SU-DHL-6 (cell line): Measurements from ENCODE around the gene SSTR5.

Source experiments
- H2AFZ ChIP-seq: fragments of 200-600 bp; sonication (generic); 2 replicates; pipeline ENCODE4 v1.6.1; 2014; ENCODE audit warnings: low read depth, mild to moderate bottlenecking, moderate library complexity, mixed read lengths, antibody characterized with exemption, low read length; ENCODE audit not compliant: severe bottlenecking
- H3F3A ChIP-seq: fragments of 200-600 bp; shearing (Covaris generic); 2 replicates; pipeline ENCODE4 v1.6.0; 2016; ENCODE audit warnings: antibody characterized with exemption, mild to moderate bottlenecking; ENCODE audit not compliant: insufficient read depth
- H3K27ac ChIP-seq: fragments of 200-600 bp; sonication (generic); 2 replicates; pipeline ENCODE4 v1.5.1; 2016; ENCODE audit warnings: low read depth, mild to moderate bottlenecking, low read length, moderate library complexity, mixed read lengths
- H3K27me3 ChIP-seq: fragments of 200-600 bp; sonication (generic), shearing (Covaris generic); 2 replicates; pipeline ENCODE4 v1.6.0; 2014; ENCODE audit warnings: mild to moderate bottlenecking, low read length
- H3K36me3 ChIP-seq: fragments of 200-600 bp; sonication (generic); 2 replicates; pipeline ENCODE4 v1.6.1; 2014; ENCODE audit warnings: mild to moderate bottlenecking, low read length, mixed read lengths
- H3K4me2 ChIP-seq: fragments of 300-600, 200-600 bp; shearing (Covaris generic), sonication (generic); 2 replicates; pipeline ENCODE4 v1.6.0; 2014; ENCODE audit warnings: low read length, low read depth, mild to moderate bottlenecking; ENCODE audit not compliant: poor library complexity, severe bottlenecking
- H3K4me3 ChIP-seq: fragments of 200-600 bp; sonication (generic); 2 replicates; pipeline ENCODE4 v1.5.1; 2014; ENCODE audit warnings: antibody characterized with exemption, low read length, mild to moderate bottlenecking, mixed read lengths; ENCODE audit not compliant: insufficient read depth, poor library complexity, severe bottlenecking
- H3K79me2 ChIP-seq: fragments of 200-600 bp; sonication (generic); 2 replicates; pipeline ENCODE4 v1.6.1; 2014; ENCODE audit warnings: mild to moderate bottlenecking, low read length, moderate library complexity; ENCODE audit not compliant: insufficient read depth
- H3K9ac ChIP-seq: fragments of 200-600 bp; sonication (generic); 2 replicates; pipeline ENCODE4 v1.7.0; 2014; ENCODE audit warnings: mild to moderate bottlenecking, low read length
- H3K9me2 ChIP-seq: fragments of 200-600 bp; sonication (generic); replicated peaks from 2 replicates; pipeline ENCODE4 v1.6.1; 2014; ENCODE audit warnings: low read length; ENCODE audit not compliant: insufficient read depth
- H3K9me3 ChIP-seq: fragments of 200-600 bp; sonication (generic); 2 replicates; pipeline ENCODE4 v1.6.1; 2014; ENCODE audit warnings: low read length, mixed read lengths; ENCODE audit not compliant: insufficient read depth
- H4K20me1 ChIP-seq: fragments of 200-600 bp; sonication (generic); 2 replicates; pipeline ENCODE4 v1.6.1; 2014; ENCODE audit warnings: low read depth, mild to moderate bottlenecking, antibody characterized with exemption, low read length, moderate library complexity, mixed read lengths
- EZH2phosphoT487 ChIP-seq: fragments of 200-600 bp; sonication (generic), shearing (Covaris generic); conservative IDR thresholded peaks from 2 replicates; pipeline ENCODE4 v1.6.1; 2018; ENCODE audit warnings: mild to moderate bottlenecking, antibody characterized with exemption, low read length, moderate library complexity, mixed read lengths
- TF ChIP-seq, protein P1 (sequence below): fragments of 200-600 bp; sonication (generic); IDR thresholded peaks from one replicate; pipeline ENCODE4 v1.5.1; 2017; ENCODE audit warnings: antibody characterized with exemption, mild to moderate bottlenecking, low read length, moderate library complexity; ENCODE audit not compliant: insufficient read depth, poor library complexity, severe bottlenecking

The SSTR5 gene

DNA sequence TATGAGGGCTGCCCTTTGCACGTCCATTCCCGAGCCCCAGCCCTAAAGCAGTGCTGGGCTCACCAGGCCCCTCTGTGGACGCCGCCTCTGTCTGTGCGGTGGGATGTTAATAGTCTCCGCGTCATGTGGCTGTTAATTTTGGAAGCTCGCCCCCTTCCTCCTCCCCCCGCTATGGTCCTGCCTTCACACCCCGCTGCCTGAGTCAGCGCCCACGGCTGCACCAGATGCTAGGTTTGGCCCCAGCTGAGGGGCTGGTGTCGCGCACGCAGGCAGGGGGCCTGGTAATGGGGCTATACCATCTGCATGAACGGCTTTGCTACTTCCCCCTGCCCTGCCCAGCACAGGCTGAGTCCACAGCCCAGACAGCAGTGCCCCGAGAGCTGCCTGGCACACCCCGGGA, 4.1 kb upstream of the SSTR5 start:
- H3F3A ChIP-seq, result no peaks in the 10 kb centered on the region
- H3K27ac ChIP-seq, result no peak overlapping the region
- H3K27me3 ChIP-seq, result no peaks in the 10 kb centered on the region
- H3K79me2 ChIP-seq, result no peaks in the 10 kb centered on the region
- no peaks in the 10 kb centered on the region for H3K9me2 ChIP-seq
- no peak overlapping the region for H3K4me2 ChIP-seq
- H3K36me3 ChIP-seq, result no peaks in the 10 kb centered on the region
- no peaks in the 10 kb centered on the region for H3K9me3 ChIP-seq
- H4K20me1 ChIP-seq, result no peaks in the 10 kb centered on the region
- H3K4me3 ChIP-seq, result no peak overlapping the region
- H2AFZ ChIP-seq, result no peak overlapping the region
- TF ChIP-seq, protein P1, sequence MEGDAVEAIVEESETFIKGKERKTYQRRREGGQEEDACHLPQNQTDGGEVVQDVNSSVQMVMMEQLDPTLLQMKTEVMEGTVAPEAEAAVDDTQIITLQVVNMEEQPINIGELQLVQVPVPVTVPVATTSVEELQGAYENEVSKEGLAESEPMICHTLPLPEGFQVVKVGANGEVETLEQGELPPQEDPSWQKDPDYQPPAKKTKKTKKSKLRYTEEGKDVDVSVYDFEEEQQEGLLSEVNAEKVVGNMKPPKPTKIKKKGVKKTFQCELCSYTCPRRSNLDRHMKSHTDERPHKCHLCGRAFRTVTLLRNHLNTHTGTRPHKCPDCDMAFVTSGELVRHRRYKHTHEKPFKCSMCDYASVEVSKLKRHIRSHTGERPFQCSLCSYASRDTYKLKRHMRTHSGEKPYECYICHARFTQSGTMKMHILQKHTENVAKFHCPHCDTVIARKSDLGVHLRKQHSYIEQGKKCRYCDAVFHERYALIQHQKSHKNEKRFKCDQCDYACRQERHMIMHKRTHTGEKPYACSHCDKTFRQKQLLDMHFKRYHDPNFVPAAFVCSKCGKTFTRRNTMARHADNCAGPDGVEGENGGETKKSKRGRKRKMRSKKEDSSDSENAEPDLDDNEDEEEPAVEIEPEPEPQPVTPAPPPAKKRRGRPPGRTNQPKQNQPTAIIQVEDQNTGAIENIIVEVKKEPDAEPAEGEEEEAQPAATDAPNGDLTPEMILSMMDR, result no peak
- no peak for TF ChIP-seq EZH2phosphoT487
- H3K9ac ChIP-seq, result no peak overlapping the region

DNA sequence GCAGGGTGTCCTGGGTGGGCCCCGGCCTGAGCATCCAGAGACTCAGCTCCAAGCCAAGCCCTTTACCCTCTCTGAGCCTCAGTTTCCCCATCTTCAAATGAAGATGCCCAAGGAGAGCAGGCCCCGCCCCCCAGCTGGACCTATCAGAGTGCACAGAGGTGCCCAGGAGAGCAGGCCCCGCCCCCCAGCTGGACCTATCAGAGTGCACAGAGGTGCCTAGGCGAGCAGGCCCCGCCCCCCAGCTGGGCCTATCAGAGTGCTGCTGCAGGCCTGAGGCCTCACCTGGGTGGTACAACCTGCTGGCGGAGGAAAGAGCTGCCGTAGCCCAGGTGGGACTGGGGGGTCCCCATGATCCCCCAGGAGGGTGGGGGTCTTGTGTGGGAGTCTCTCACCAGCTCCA, 3.4 kb upstream of the SSTR5 start:
- Histone ChIP-seq H3K4me2 (no peak overlapping the region), H2AFZ (no peak overlapping the region), H3K4me3 (no peak overlapping the region), H4K20me1 (no peaks in the 10 kb centered on the region), H3K9me2 (no peaks in the 10 kb centered on the region), H3K27ac (no peak overlapping the region), H3K9me3 (no peaks in the 10 kb centered on the region), H3F3A (no peaks in the 10 kb centered on the region), H3K36me3 (no peaks in the 10 kb centered on the region), H3K27me3 (no peaks in the 10 kb centered on the region), H3K9ac (no peak overlapping the region), H3K79me2 (no peaks in the 10 kb centered on the region)
- TF ChIP-seq EZH2phosphoT487, result no peak
- TF ChIP-seq, protein P1, result no peak

DNA sequence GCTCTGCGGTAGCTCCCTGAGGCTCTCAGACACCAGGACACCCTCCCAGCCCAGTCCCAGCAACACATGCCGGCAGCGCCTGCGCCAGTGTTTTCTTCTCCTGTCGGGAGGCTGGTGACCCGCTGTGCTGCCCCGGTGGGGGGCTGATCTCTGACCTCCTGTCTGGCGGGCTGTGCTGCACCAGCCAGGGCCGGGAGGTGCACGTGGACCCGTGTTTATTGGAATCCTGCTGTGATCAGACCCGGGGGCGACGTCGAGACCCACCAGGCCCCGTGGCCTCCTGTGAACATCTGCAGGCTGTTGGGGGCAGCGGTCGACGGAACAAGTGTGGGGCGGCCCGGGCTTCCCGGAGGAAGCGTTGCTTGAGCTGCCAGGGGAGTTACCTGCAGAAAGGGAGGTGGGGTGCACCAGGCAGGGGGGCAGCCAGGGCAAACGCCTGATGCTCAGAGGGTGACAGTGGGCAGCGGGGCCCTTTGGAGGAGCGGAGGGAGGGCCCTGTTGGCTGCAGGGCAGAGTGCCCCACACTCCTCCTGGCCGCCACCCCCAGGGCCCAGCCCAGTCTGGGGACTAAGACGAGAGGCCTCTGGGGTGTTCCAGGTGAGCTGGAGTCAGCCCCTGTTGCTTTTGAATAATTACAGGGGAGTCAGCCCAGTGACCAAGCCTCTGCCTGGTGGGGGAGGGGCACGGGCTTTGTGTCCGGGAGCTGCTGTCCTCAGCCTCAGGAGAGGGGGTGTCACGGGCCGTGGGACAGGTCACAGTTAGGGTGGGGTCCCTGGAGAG, 2.3 kb upstream of the SSTR5 start:
- Histone ChIP-seq H3K36me3 (no peaks in the 10 kb centered on the region), H3K9me3 (no peaks in the 10 kb centered on the region), H3K4me2 (no peak overlapping the region), H3F3A (no peaks in the 10 kb centered on the region), H3K9ac (no peak overlapping the region), H3K9me2 (no peaks in the 10 kb centered on the region), H3K27me3 (no peaks in the 10 kb centered on the region), H3K79me2 (no peaks in the 10 kb centered on the region), H3K4me3 (no peak overlapping the region), H4K20me1 (no peaks in the 10 kb centered on the region), H2AFZ (no peak overlapping the region), H3K27ac (no peak overlapping the region)
- TF ChIP-seq EZH2phosphoT487, result no peak
- TF ChIP-seq, protein P1, result no peak
